SU-DHL-6 (cell line): ENCODE measurements around the gene COPS8.

Experiments
- H2AFZ ChIP-seq: fragments of 200-600 bp; sonication (generic); 2 replicates; pipeline ENCODE4 v1.6.1; 2014; ENCODE audit warnings: low read depth, mild to moderate bottlenecking, moderate library complexity, mixed read lengths, antibody characterized with exemption, low read length; ENCODE audit not compliant: severe bottlenecking
- H3F3A ChIP-seq: fragments of 200-600 bp; shearing (Covaris generic); 2 replicates; pipeline ENCODE4 v1.6.0; 2016; ENCODE audit warnings: antibody characterized with exemption, mild to moderate bottlenecking; ENCODE audit not compliant: insufficient read depth
- H3K27ac ChIP-seq: fragments of 200-600 bp; sonication (generic); 2 replicates; pipeline ENCODE4 v1.5.1; 2016; ENCODE audit warnings: low read depth, mild to moderate bottlenecking, low read length, moderate library complexity, mixed read lengths
- H3K27me3 ChIP-seq: fragments of 200-600 bp; sonication (generic), shearing (Covaris generic); 2 replicates; pipeline ENCODE4 v1.6.0; 2014; ENCODE audit warnings: mild to moderate bottlenecking, low read length
- H3K36me3 ChIP-seq: fragments of 200-600 bp; sonication (generic); 2 replicates; pipeline ENCODE4 v1.6.1; 2014; ENCODE audit warnings: mild to moderate bottlenecking, low read length, mixed read lengths
- H3K4me2 ChIP-seq: fragments of 300-600, 200-600 bp; shearing (Covaris generic), sonication (generic); 2 replicates; pipeline ENCODE4 v1.6.0; 2014; ENCODE audit warnings: low read length, low read depth, mild to moderate bottlenecking; ENCODE audit not compliant: poor library complexity, severe bottlenecking
- H3K4me3 ChIP-seq: fragments of 200-600 bp; sonication (generic); 2 replicates; pipeline ENCODE4 v1.5.1; 2014; ENCODE audit warnings: antibody characterized with exemption, low read length, mild to moderate bottlenecking, mixed read lengths; ENCODE audit not compliant: insufficient read depth, poor library complexity, severe bottlenecking
- H3K79me2 ChIP-seq: fragments of 200-600 bp; sonication (generic); 2 replicates; pipeline ENCODE4 v1.6.1; 2014; ENCODE audit warnings: mild to moderate bottlenecking, low read length, moderate library complexity; ENCODE audit not compliant: insufficient read depth
- H3K9ac ChIP-seq: fragments of 200-600 bp; sonication (generic); 2 replicates; pipeline ENCODE4 v1.7.0; 2014; ENCODE audit warnings: mild to moderate bottlenecking, low read length
- H3K9me2 ChIP-seq: fragments of 200-600 bp; sonication (generic); replicated peaks from 2 replicates; pipeline ENCODE4 v1.6.1; 2014; ENCODE audit warnings: low read length; ENCODE audit not compliant: insufficient read depth
- H3K9me3 ChIP-seq: fragments of 200-600 bp; sonication (generic); 2 replicates; pipeline ENCODE4 v1.6.1; 2014; ENCODE audit warnings: low read length, mixed read lengths; ENCODE audit not compliant: insufficient read depth
- H4K20me1 ChIP-seq: fragments of 200-600 bp; sonication (generic); 2 replicates; pipeline ENCODE4 v1.6.1; 2014; ENCODE audit warnings: low read depth, mild to moderate bottlenecking, antibody characterized with exemption, low read length, moderate library complexity, mixed read lengths
- EZH2phosphoT487 ChIP-seq: fragments of 200-600 bp; sonication (generic), shearing (Covaris generic); conservative IDR thresholded peaks from 2 replicates; pipeline ENCODE4 v1.6.1; 2018; ENCODE audit warnings: mild to moderate bottlenecking, antibody characterized with exemption, low read length, moderate library complexity, mixed read lengths
- TF ChIP-seq, protein P1 (sequence below): fragments of 200-600 bp; sonication (generic); IDR thresholded peaks from one replicate; pipeline ENCODE4 v1.5.1; 2017; ENCODE audit warnings: antibody characterized with exemption, mild to moderate bottlenecking, low read length, moderate library complexity; ENCODE audit not compliant: insufficient read depth, poor library complexity, severe bottlenecking

Gene COPS8

DNA sequence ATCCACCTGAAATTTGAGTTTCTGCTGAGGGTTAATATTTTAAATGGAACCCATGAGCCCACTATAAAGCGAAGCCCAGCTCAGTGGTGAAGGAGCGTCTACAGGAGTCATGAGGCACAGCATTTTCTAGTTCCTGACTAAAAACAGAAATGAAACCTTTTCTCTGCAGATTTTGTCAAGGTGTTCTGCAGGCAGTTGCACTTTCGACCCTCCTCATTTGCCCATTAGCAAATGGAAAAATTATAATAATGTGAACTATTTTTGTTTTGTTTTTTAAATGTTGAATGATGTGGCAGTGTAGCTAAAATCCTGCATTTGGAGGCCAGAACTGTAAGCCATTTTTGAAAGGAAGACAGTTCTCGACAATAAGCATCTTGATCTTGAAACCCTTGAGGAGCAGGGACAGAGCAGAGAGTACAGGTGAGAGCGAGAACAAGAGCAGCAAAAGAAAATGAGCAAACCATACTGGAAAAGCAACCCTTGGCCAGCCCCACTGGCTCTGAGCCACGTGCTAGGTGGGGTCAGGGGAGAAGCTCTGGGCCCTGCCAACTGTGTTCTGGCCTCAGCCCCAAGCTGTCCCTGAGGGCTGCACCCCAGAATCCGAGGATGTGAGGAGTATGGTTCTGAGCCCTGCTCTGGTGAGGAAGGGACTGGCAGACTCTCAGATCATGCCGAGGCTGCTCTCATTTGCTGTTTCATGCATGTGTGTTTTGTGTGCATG, 26.4 kb upstream of the COPS8 start:
- H3K27ac ChIP-seq: peak overlapping the region; percentile 85
- no peaks in the 10 kb centered on the region for H3F3A ChIP-seq
- H3K27me3 ChIP-seq: no peaks in the 10 kb centered on the region
- H3K79me2 ChIP-seq: no peaks in the 10 kb centered on the region
- H3K9me2 ChIP-seq: no peaks in the 10 kb centered on the region
- no peaks in the 10 kb centered on the region for H3K9me3 ChIP-seq
- H2AFZ ChIP-seq: peak overlapping the region; percentile 52
- H3K4me2 ChIP-seq: peak overlapping the region; percentile 61
- TF ChIP-seq EZH2phosphoT487: no peak
- TF ChIP-seq, protein P1, sequence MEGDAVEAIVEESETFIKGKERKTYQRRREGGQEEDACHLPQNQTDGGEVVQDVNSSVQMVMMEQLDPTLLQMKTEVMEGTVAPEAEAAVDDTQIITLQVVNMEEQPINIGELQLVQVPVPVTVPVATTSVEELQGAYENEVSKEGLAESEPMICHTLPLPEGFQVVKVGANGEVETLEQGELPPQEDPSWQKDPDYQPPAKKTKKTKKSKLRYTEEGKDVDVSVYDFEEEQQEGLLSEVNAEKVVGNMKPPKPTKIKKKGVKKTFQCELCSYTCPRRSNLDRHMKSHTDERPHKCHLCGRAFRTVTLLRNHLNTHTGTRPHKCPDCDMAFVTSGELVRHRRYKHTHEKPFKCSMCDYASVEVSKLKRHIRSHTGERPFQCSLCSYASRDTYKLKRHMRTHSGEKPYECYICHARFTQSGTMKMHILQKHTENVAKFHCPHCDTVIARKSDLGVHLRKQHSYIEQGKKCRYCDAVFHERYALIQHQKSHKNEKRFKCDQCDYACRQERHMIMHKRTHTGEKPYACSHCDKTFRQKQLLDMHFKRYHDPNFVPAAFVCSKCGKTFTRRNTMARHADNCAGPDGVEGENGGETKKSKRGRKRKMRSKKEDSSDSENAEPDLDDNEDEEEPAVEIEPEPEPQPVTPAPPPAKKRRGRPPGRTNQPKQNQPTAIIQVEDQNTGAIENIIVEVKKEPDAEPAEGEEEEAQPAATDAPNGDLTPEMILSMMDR: no peak
- H4K20me1 ChIP-seq: no peaks in the 10 kb centered on the region
- peak overlapping the region; percentile 36; the same call in 1 of the 2 replicates for H3K9ac ChIP-seq
- H3K4me3 ChIP-seq: peak overlapping the region; percentile 16
- H3K36me3 ChIP-seq: no peaks in the 10 kb centered on the region

DNA sequence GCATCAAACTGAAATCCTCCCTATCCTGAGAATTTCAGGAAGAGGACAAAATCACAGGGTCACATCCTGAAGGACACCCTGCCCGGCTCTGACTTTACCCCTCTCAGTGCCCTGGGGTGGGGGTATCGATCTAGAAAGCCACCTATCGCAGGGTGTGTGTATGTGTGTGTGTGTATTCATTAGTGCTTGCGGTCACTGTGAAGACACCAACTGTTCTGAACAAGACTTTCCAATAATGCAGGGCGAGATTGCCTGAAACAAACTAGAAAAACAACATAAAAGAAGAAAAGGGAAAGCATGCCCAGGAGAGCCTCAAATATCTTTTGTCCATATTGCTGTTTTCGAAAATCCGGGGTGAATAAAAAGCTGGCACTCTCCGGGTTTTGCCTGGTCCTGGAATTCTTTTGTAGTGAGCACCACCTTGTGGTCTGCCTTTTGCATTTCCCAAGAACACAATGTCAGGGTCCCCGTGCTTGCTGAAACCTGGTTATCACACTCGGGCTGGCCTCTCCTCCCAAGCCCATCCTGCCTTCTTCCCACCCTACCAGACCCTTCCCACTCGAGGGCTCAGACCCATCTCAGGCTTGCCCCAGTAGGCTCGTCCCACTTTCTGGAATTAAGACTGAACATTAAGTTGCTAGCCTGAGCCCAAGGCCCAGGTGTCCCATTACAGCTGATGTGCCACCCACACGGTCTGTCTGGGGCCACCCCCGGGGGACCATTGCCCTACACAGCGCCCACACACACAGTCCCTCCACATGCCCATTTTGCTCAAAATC, 25.0 kb upstream of the COPS8 start:
- Histone ChIP-seq H4K20me1 (no peaks in the 10 kb centered on the region), H3F3A (no peaks in the 10 kb centered on the region), H3K4me2 (no peak overlapping the region), H3K4me3 (no peak overlapping the region), H3K9me2 (no peaks in the 10 kb centered on the region), H3K36me3 (no peaks in the 10 kb centered on the region), H3K9me3 (no peaks in the 10 kb centered on the region), H3K9ac (no peak overlapping the region), H2AFZ (no peak overlapping the region), H3K27ac (0 out of 2 replicates have a peak overlapping the region, but pooled peaks have one; percentile 85), H3K27me3 (no peaks in the 10 kb centered on the region), H3K79me2 (no peaks in the 10 kb centered on the region)
- TF ChIP-seq EZH2phosphoT487: no peak
- TF ChIP-seq, protein P1: no peak

DNA sequence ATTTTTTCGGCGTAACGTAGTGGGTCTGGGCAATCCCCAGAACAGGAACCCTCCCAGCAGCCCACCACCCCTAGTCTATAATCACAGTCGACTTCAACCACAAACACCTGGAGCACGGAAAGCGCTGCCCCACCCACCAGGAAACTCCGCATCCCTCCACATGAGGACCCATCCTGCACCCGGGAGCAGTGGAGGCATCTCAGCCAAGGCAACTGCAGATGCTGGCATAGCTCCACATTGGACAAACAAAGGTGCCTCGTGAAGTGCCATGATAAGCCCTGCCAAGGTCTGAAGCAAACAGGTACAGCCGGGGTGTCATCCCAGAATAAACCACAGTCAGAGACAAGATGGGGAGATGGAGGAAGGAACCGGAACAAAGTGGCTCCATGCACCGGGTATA, 24.3 kb upstream of the COPS8 start:
- TF ChIP-seq EZH2phosphoT487: no peak
- TF ChIP-seq, protein P1: no peak
- Histone ChIP-seq H3K9me3 (no peaks in the 10 kb centered on the region), H2AFZ (no peak overlapping the region), H3K9ac (no peak overlapping the region), H3F3A (no peaks in the 10 kb centered on the region), H3K4me3 (no peak overlapping the region), H3K79me2 (no peaks in the 10 kb centered on the region), H3K4me2 (no peak overlapping the region), H3K27me3 (no peaks in the 10 kb centered on the region), H3K9me2 (no peaks in the 10 kb centered on the region), H3K36me3 (no peaks in the 10 kb centered on the region), H3K27ac (no peak overlapping the region), H4K20me1 (no peaks in the 10 kb centered on the region)
